HUES6 (cell line): ENCODE results near the gene HLA-G.

ENCODE experiments used
- H3K27ac ChIP-seq: 2 replicates; pipeline ENCODE4 v1.7.0; 2013; ENCODE audit warnings: low read depth, mild to moderate bottlenecking, low read length, inconsistent platforms
- H3K27me3 ChIP-seq: 2 replicates; pipeline ENCODE4 v1.6.1; 2013; ENCODE audit warnings: low read length; ENCODE audit not compliant: control insufficient read depth, insufficient read depth
- H3K36me3 ChIP-seq: 2 replicates; pipeline ENCODE4 v1.6.1; 2013; ENCODE audit warnings: low read length; ENCODE audit not compliant: control insufficient read depth, insufficient read depth
- H3K4me1 ChIP-seq: 2 replicates; pipeline ENCODE4 v1.6.1; 2013; ENCODE audit warnings: low read length; ENCODE audit not compliant: control insufficient read depth, insufficient read depth
- H3K4me3 ChIP-seq: 2 replicates; pipeline ENCODE4 v1.5.1; 2013; ENCODE audit warnings: low read depth, low read length
- H3K9ac ChIP-seq: one replicate; pipeline ENCODE4 v1.6.1; 2013; ENCODE audit warnings: mild to moderate bottlenecking, low read length
- H3K9me3 ChIP-seq: 2 replicates; pipeline ENCODE4 v1.6.1; 2013; ENCODE audit warnings: low read depth, low read length; ENCODE audit not compliant: control insufficient read depth, insufficient read depth

The HLA-G gene

GRCh38 chr6:29841030-29841429, 13.4 kb downstream of the HLA-G start:
- H3K4me1 ChIP-seq: no peaks in the 10 kb centered on the region
- no peak overlapping the region for H3K4me3 ChIP-seq
- H3K9ac ChIP-seq: no peak overlapping the region
- peaks cover 17% of the 10 kb centered on the region for H3K27me3 ChIP-seq
- H3K36me3 ChIP-seq: no peaks in the 10 kb centered on the region
- H3K27ac ChIP-seq: no peak overlapping the region
- H3K9me3 ChIP-seq: peaks cover 2% of the 10 kb centered on the region; the same call in 1 of the 2 replicates

- no peaks in the 10 kb centered on the region for H3K4me1 ChIP-seq
- H3K27me3 ChIP-seq: peaks cover 20% of the 10 kb centered on the region; the same call in 1 of the 2 replicates
- H3K36me3 ChIP-seq: no peaks in the 10 kb centered on the region
- H3K9me3 ChIP-seq: peaks cover 3% of the 10 kb centered on the region; the same call in 1 of the 2 replicates
- H3K4me3 ChIP-seq: no peak overlapping the region
- H3K27ac ChIP-seq: no peak overlapping the region
- H3K9ac ChIP-seq: no peak overlapping the region
These were observed 17.9 kb downstream of the HLA-G start for GRCh38 chr6:29845405-29846006.

- Histone ChIP-seq H3K9ac (no peak overlapping the region), H3K4me1 (no peaks in the 10 kb centered on the region), H3K9me3 (peaks cover 3% of the 10 kb centered on the region; the same call in 1 of the 2 replicates), H3K27me3 (peaks cover 31% of the 10 kb centered on the region; the same call in 1 of the 2 replicates), H3K27ac (no peak overlapping the region), H3K4me3 (no peak overlapping the region), H3K36me3 (no peaks in the 10 kb centered on the region)
These were observed 20.4 kb downstream of the HLA-G start for GRCh38 chr6:29847871-29848630.

GRCh38 chr6:29850011-29850553, 22.5 kb downstream of the HLA-G start:
- Histone ChIP-seq H3K9me3 (peaks cover 3% of the 10 kb centered on the region; the same call in 1 of the 2 replicates), H3K36me3 (no peaks in the 10 kb centered on the region), H3K27ac (no peak overlapping the region), H3K4me3 (peak overlapping the region; percentile 48; the same call in 1 of the 2 replicates), H3K4me1 (no peaks in the 10 kb centered on the region), H3K9ac (no peak overlapping the region), H3K27me3 (peaks cover 31% of the 10 kb centered on the region; the same call in 1 of the 2 replicates)

- H3K36me3 ChIP-seq: no peaks in the 10 kb centered on the region
- no peak overlapping the region for H3K4me3 ChIP-seq
- no peak overlapping the region for H3K27ac ChIP-seq
- no peaks in the 10 kb centered on the region for H3K9me3 ChIP-seq
- H3K4me1 ChIP-seq: no peaks in the 10 kb centered on the region
- H3K9ac ChIP-seq: no peak overlapping the region
- peaks cover 31% of the 10 kb centered on the region; the same call in 1 of the 2 replicates for H3K27me3 ChIP-seq
These were observed 23.6 kb downstream of the HLA-G start for GRCh38 chr6:29851190-29851589.

- no peaks in the 10 kb centered on the region for H3K36me3 ChIP-seq
- no peak overlapping the region for H3K9ac ChIP-seq
- H3K27me3 ChIP-seq: peaks cover 31% of the 10 kb centered on the region; the same call in 1 of the 2 replicates
- H3K9me3 ChIP-seq: no peaks in the 10 kb centered on the region
- no peak overlapping the region for H3K4me3 ChIP-seq
- H3K4me1 ChIP-seq: no peaks in the 10 kb centered on the region
- no peak overlapping the region for H3K27ac ChIP-seq
These were observed 25.6 kb downstream of the HLA-G start for GRCh38 chr6:29853245-29853644.

- no peak overlapping the region for H3K27ac ChIP-seq
- H3K36me3 ChIP-seq: no peaks in the 10 kb centered on the region
- no peaks in the 10 kb centered on the region for H3K4me1 ChIP-seq
- H3K4me3 ChIP-seq: no peak overlapping the region
- H3K9me3 ChIP-seq: no peaks in the 10 kb centered on the region
- peaks cover under 1% of the 10 kb centered on the region for H3K27me3 ChIP-seq
- H3K9ac ChIP-seq: no peak overlapping the region
These were observed 30.4 kb downstream of the HLA-G start for GRCh38 chr6:29858006-29858405.

GRCh38 chr6:29861521-29862255, 34.1 kb downstream of the HLA-G start:
- no peaks in the 10 kb centered on the region for H3K4me1 ChIP-seq
- H3K27me3 ChIP-seq: peaks cover 28% of the 10 kb centered on the region
- no peaks in the 10 kb centered on the region for H3K9me3 ChIP-seq
- no peaks in the 10 kb centered on the region for H3K36me3 ChIP-seq
- H3K9ac ChIP-seq: no peak overlapping the region
- H3K27ac ChIP-seq: no peak overlapping the region
- no peak overlapping the region for H3K4me3 ChIP-seq

- no peak overlapping the region for H3K27ac ChIP-seq
- no peak overlapping the region for H3K9ac ChIP-seq
- no peaks in the 10 kb centered on the region for H3K36me3 ChIP-seq
- H3K27me3 ChIP-seq: peaks cover 30% of the 10 kb centered on the region
- H3K9me3 ChIP-seq: no peaks in the 10 kb centered on the region
- H3K4me1 ChIP-seq: no peaks in the 10 kb centered on the region
- H3K4me3 ChIP-seq: peak overlapping the region; percentile 47; the same call in 1 of the 2 replicates
These were observed 36.6 kb downstream of the HLA-G start for GRCh38 chr6:29864037-29864810.

GRCh38 chr6:29865631-29866030, 38.0 kb downstream of the HLA-G start:
- Histone ChIP-seq H3K27me3 (peaks cover 32% of the 10 kb centered on the region), H3K4me3 (no peak overlapping the region), H3K27ac (no peak overlapping the region), H3K9ac (no peak overlapping the region), H3K36me3 (no peaks in the 10 kb centered on the region), H3K4me1 (no peaks in the 10 kb centered on the region), H3K9me3 (no peaks in the 10 kb centered on the region)
